Endothelial cell of umbilical vein (primary cell): Measurements from ENCODE around the gene SPATS1.

Experiments used
- CTCF ChIP-seq, 2 donors: IDR thresholded peaks; 1 replicate in 1 of 2; 2 replicates in 1 of 2; pipeline ENCODE4 v1.5.1; 2011; ENCODE audit warnings: low read length in 2 of 2, mild to moderate bottlenecking in 2 of 2, moderate library complexity in 2 of 2, control low read depth in 1 of 2, inconsistent platforms in 1 of 2, low read depth in 1 of 2; ENCODE audit not compliant: insufficient read depth in 1 of 2; ENCODE audit errors: extremely low read depth in 1 of 2
- EZH2 ChIP-seq: IDR thresholded peaks from 2 replicates; pipeline ENCODE4 v1.6.1; 2012; ENCODE audit warnings: borderline replicate concordance, low read depth, mild to moderate bottlenecking, moderate library complexity, low read length, inconsistent platforms; ENCODE audit not compliant: severe bottlenecking
- FOS ChIP-seq: IDR thresholded peaks from 2 replicates; pipeline ENCODE4 v1.6.1; 2011; ENCODE audit warnings: mild to moderate bottlenecking, low read length, moderate library complexity, borderline replicate concordance; ENCODE audit not compliant: insufficient read depth
- MAX ChIP-seq: IDR thresholded peaks from 2 replicates; pipeline ENCODE4 v1.6.1; 2011; ENCODE audit not compliant: insufficient read depth, insufficient read length
- MYC ChIP-seq: IDR thresholded peaks from one replicate; pipeline ENCODE4 v1.6.1; 2011; ENCODE audit warnings: mild to moderate bottlenecking, low read depth, low read length
- POLR2A ChIP-seq: IDR thresholded peaks from 2 replicates; pipeline ENCODE4 v1.6.1; 2012; ENCODE audit warnings: low read depth, mild to moderate bottlenecking, control low read depth, low read length
- POLR2AphosphoS5 ChIP-seq: IDR thresholded peaks from 2 replicates; pipeline ENCODE4 v1.6.1; 2012; ENCODE audit warnings: low read depth, mild to moderate bottlenecking, control low read depth, low read length, moderate library complexity; ENCODE audit not compliant: insufficient read depth

- no peak for TF ChIP-seq POLR2A
- no peak for TF ChIP-seq MYC
- TF ChIP-seq CTCF (IDR thresholded peaks at IDR 0.05; ENCODE audit: extremely low read depth in 1 of 2, insufficient read depth in 1 of 2, low read depth in 1 of 2, low read length in 2 of 2): no peak
- no peak for TF ChIP-seq EZH2
- TF ChIP-seq POLR2AphosphoS5: no peak
- no peak for TF ChIP-seq MAX
- TF ChIP-seq FOS: no peak
Observed at GRCh38 chr6:44363377-44363926, 21.0 kb downstream of the SPATS1 start.
